ENCODE measurements around the gene CNNM2.
A peak's percentile ranks its signal among the peaks of the same experiment; 100 is the strongest.
"Not testable (repeated sequence)": the region's sequence is repeated elsewhere in the genome, so short reads cannot be mapped to it uniquely, and the experiment has no call there.

Gene CNNM2

GRCh38 chr10:103109821-103110220, 191.7 kb downstream of the CNNM2 start:
- no peak for DNase-seq (ENCODE audit: low spot score)

- no peak for DNase-seq (ENCODE audit: low spot score)
These were observed 192.3 kb downstream of the CNNM2 start for GRCh38 chr10:103110407-103110806.

- DNase-seq (ENCODE audit: low spot score): peak; percentile 52
These were observed 193.2 kb downstream of the CNNM2 start for GRCh38 chr10:103111031-103111917.

- no peak for DNase-seq (ENCODE audit: low spot score)
These were observed 194.1 kb downstream of the CNNM2 start for GRCh38 chr10:103111918-103112877.

GRCh38 chr10:103114876-103115275, 196.8 kb downstream of the CNNM2 start:
- DNase-seq (ENCODE audit: low spot score): no peak

GRCh38 chr10:103117247-103117646, 199.2 kb downstream of the CNNM2 start:
- DNase-seq (ENCODE audit: low spot score): no peak

- DNase-seq (ENCODE audit: low spot score): no peak
These were observed 202.5 kb downstream of the CNNM2 start for GRCh38 chr10:103120546-103120945.

GRCh38 chr10:103120977-103121735, 203.1 kb downstream of the CNNM2 start:
- no peak for DNase-seq (ENCODE audit: low spot score)

GRCh38 chr10:103123282-103124024, 205.4 kb downstream of the CNNM2 start:
- no peak for DNase-seq (ENCODE audit: low spot score)

- no peak for DNase-seq (ENCODE audit: low spot score)
These were observed 206.5 kb downstream of the CNNM2 start for GRCh38 chr10:103124420-103125096.

GRCh38 chr10:103125323-103126267, 207.5 kb downstream of the CNNM2 start:
- no peak for DNase-seq (ENCODE audit: low spot score)

- no peak for DNase-seq (ENCODE audit: low spot score)
These were observed 209.1 kb downstream of the CNNM2 start for GRCh38 chr10:103127241-103127640.

GRCh38 chr10:103130180-103130579, 212.1 kb downstream of the CNNM2 start:
- DNase-seq (ENCODE audit: low spot score): not testable (repeated sequence)

- no peak for DNase-seq (ENCODE audit: low spot score)
These were observed 212.8 kb downstream of the CNNM2 start for GRCh38 chr10:103130910-103131309.

- DNase-seq (ENCODE audit: low spot score): not testable (repeated sequence)
These were observed 217.1 kb downstream of the CNNM2 start for GRCh38 chr10:103135168-103135567.

GRCh38 chr10:103139803-103140202, 221.7 kb downstream of the CNNM2 start:
- no peak for DNase-seq (ENCODE audit: low spot score)

Measured in GM03348 (cell line).